OCI-LY7 (cell line): ENCODE data around the gene APBB2. TPM values are rescaled to one million over a fixed set of nuclear protein-coding genes. Genes with fewer than 3 reads are reported as not detected.
"Not testable (repeated sequence)": the region's sequence is repeated elsewhere in the genome, so short reads cannot be mapped to it uniquely, and the experiment has no call there.

Source experiments
- BruUV-seq: library from RNA; stranded (reverse); fragments of 400-500 nt; replicated peaks from 2 replicates; lab custom pipeline; 2021; lab: Mats Ljungman, UMichigan
- CTCF ChIA-PET: fragments of 300-600 bp; sonication (Branson Sonifier 250); formaldehyde crosslinking; loops from one replicate; lab custom pipeline; 2022; ENCODE audit warnings: antibody characterized with exemption; ENCODE audit not compliant: unreplicated experiment; lab: Charles Lee
- POLR2A ChIA-PET: fragments of 300-600 bp; sonication (Branson Sonifier 250); formaldehyde crosslinking; loops from one replicate; lab custom pipeline; 2022; ENCODE audit warnings: antibody characterized with exemption; lab: Charles Lee
- DNase-seq: peaks from one replicate; pipeline ENCODE4 v3.0.0-alpha.2; 2015; ENCODE audit warnings: low spot score
- H2AFZ ChIP-seq: fragments of 200-600 bp; sonication (generic), shearing (Covaris generic); 2 replicates; pipeline ENCODE4 v1.6.1; 2014; ENCODE audit warnings: mild to moderate bottlenecking, antibody characterized with exemption, low read length, moderate library complexity
- H3K27ac ChIP-seq: fragments of 200-600 bp; sonication (generic); 2 replicates; pipeline ENCODE4 v1.5.1; 2014; ENCODE audit warnings: mixed run types, low read depth, mild to moderate bottlenecking, moderate library complexity, low read length, inconsistent platforms; ENCODE audit not compliant: poor library complexity, severe bottlenecking
- H3K36me3 ChIP-seq: fragments of 200-600 bp; sonication (generic); 2 replicates; pipeline ENCODE4 v1.6.1; 2014; ENCODE audit warnings: mild to moderate bottlenecking, antibody characterized with exemption, low read length, moderate library complexity, mixed read lengths; ENCODE audit not compliant: insufficient read depth
- H3K4me1 ChIP-seq: fragments of 200-600 bp; sonication (generic); 2 replicates; pipeline ENCODE4 v1.5.1; 2014; ENCODE audit warnings: mild to moderate bottlenecking, low read length; ENCODE audit not compliant: insufficient read depth, poor library complexity, severe bottlenecking
- H3K4me2 ChIP-seq: fragments of 200-600 bp; sonication (generic); 2 replicates; pipeline ENCODE4 v1.6.1; 2014; ENCODE audit warnings: mild to moderate bottlenecking, low read length
- H3K4me3 ChIP-seq: fragments of 200-600 bp; sonication (generic); 2 replicates; pipeline ENCODE4 v1.5.1; 2014; ENCODE audit warnings: mild to moderate bottlenecking, low read depth, low read length; ENCODE audit not compliant: poor library complexity, severe bottlenecking
- H3K79me2 ChIP-seq: fragments of 200-600 bp; sonication (generic); 2 replicates; pipeline ENCODE4 v1.6.1; 2016; ENCODE audit warnings: low read depth, mild to moderate bottlenecking, low read length, moderate library complexity, mixed read lengths; ENCODE audit not compliant: insufficient read depth
- H3K9me2 ChIP-seq: fragments of 200-600 bp; sonication (generic); 2 replicates; pipeline ENCODE4 v1.6.1; 2016; ENCODE audit warnings: mild to moderate bottlenecking, low read length, mixed read lengths; ENCODE audit not compliant: insufficient read depth
- H3K9me3 ChIP-seq: fragments of 200-600 bp; sonication (generic); 2 replicates; pipeline ENCODE4 v1.6.1; 2014; ENCODE audit warnings: mild to moderate bottlenecking, mixed run types, low read length, mixed read lengths
- H4K20me1 ChIP-seq: fragments of 200-600 bp; sonication (generic); 2 replicates; pipeline ENCODE4 v1.6.1; 2014; ENCODE audit warnings: mild to moderate bottlenecking, antibody characterized with exemption, low read length, moderate library complexity, mixed read lengths; ENCODE audit not compliant: insufficient read depth
- CTCF ChIP-seq: fragments of 200-600 bp; sonication (generic); conservative IDR thresholded peaks from 2 replicates; pipeline ENCODE4 v1.5.1; 2014; ENCODE audit warnings: mild to moderate bottlenecking, antibody characterized with exemption, low read length, moderate library complexity, mixed read lengths
- EZH2phosphoT487 ChIP-seq: fragments of 200-600 bp; sonication (generic); IDR thresholded peaks from 2 replicates; pipeline ENCODE4 v1.6.1; 2018; ENCODE audit warnings: low read depth, borderline replicate concordance, mild to moderate bottlenecking, mixed run types, antibody characterized with exemption, low read length, moderate library complexity, mixed read lengths
- intact Hi-C: fragments of 100-400 bp; cut with micrococcal nuclease; formaldehyde crosslinking; loops from one replicate; pipeline ENCODE4 v1.10.0; 2022; ENCODE audit not compliant: unreplicated experiment
- total RNA-seq, 2 experiments: library from RNA; depleted of rRNA in 1 of 2; stranded (reverse); fragments of >200 nt in 1 of 2; shearing (Covaris generic) in 1 of 2; gene quantifications; 2 replicates each; pipeline ENCODE4 v1.2.3, GENCODE V29; 2014 to 2022

APBB2 gene
- total RNA-seq, 2 experiments from 2014 or later: 66.4 to 88.5 TPM

GRCh38 chr4:40924096-40924792 lies 290.1 kb downstream of the APBB2 start:
- no peak overlapping the region for H3K4me2 ChIP-seq
- POLR2A ChIA-PET: interaction anchor here (0.8 to 1.6 kb wide), 4 partner anchors 17 to 332 kb away, joined by 3 to 5 read pairs (median 4); partner anchors contain the start of genes APBB2 and UCHL1
- no TSS peak for BruUV-seq

GRCh38 chr4:40923316-40924095 lies 290.8 kb downstream of the APBB2 start:
- H3K4me1 ChIP-seq: no peaks in the 10 kb centered on the region
- no peaks in the 10 kb centered on the region for H4K20me1 ChIP-seq
- POLR2A ChIA-PET: interaction anchor here (0.8 to 1.1 kb wide), 3 partner anchors 18 to 293 kb away, joined by 3 to 4 read pairs (median 4); no protein-coding TSS in a partner anchor
- H3K4me2 ChIP-seq: no peak overlapping the region
- TF ChIP-seq CTCF: no peak
- TF ChIP-seq EZH2phosphoT487: no peak
- no peak for DNase-seq
- no TSS peak for BruUV-seq
- intact Hi-C loops: loop anchor here (1.0 kb wide), 1 partner anchor 15 kb away; no protein-coding TSS in a partner anchor
- CTCF ChIA-PET: interaction anchor here (1.6 kb wide), 1 partner anchor 15 kb away, joined by 4 read pairs; no protein-coding TSS in a partner anchor
- no peaks in the 10 kb centered on the region for H3K9me3 ChIP-seq
- H3K4me3 ChIP-seq: no peak overlapping the region
- no peak overlapping the region for H3K27ac ChIP-seq
- H3K36me3 ChIP-seq: no peaks in the 10 kb centered on the region
- H3K9me2 ChIP-seq: no peaks in the 10 kb centered on the region
- H2AFZ ChIP-seq: no peak overlapping the region
- no peaks in the 10 kb centered on the region for H3K79me2 ChIP-seq

More at GRCh38 chr4:40924096-40924792, 290.1 kb downstream of the APBB2 start:
- Histone ChIP-seq H3K4me1 (no peaks in the 10 kb centered on the region), H3K27ac (no peak overlapping the region), H3K9me2 (no peaks in the 10 kb centered on the region), H3K79me2 (no peaks in the 10 kb centered on the region), H3K9me3 (no peaks in the 10 kb centered on the region), H3K36me3 (no peaks in the 10 kb centered on the region), H3K4me3 (no peak overlapping the region), H4K20me1 (no peaks in the 10 kb centered on the region), H2AFZ (peak overlapping the region; percentile 96)
- CTCF ChIA-PET: interaction anchor here (0.8 to 1.6 kb wide), 6 partner anchors 13 to 295 kb away, joined by 3 to 4 read pairs (median 3); no protein-coding TSS in a partner anchor
- intact Hi-C loops: loop anchor here (1.0 kb wide), 1 partner anchor 16 kb away; no protein-coding TSS in a partner anchor
- peak; percentile 74 for DNase-seq
- TF ChIP-seq EZH2phosphoT487 (no peak), CTCF (peak; percentile 94)

- POLR2A ChIA-PET, H3K36me3 ChIP-seq, H3K27ac ChIP-seq, BruUV-seq, H3K4me1 ChIP-seq, H3K4me2 ChIP-seq, H2AFZ ChIP-seq, DNase-seq, CTCF ChIA-PET, H3K9me3 ChIP-seq, H3K4me3 ChIP-seq, H4K20me1 ChIP-seq, H3K79me2 ChIP-seq, H3K9me2 ChIP-seq, intact Hi-C loops: not testable (repeated sequence)
Observed at GRCh38 chr4:40919976-40920375, 294.4 kb downstream of the APBB2 start.
